ENCODE data around the gene CRX. TPM values are rescaled to one million over a fixed set of nuclear protein-coding genes. Genes with fewer than 3 reads are reported as not detected.
"Not testable (repeated sequence)": the region's sequence is repeated elsewhere in the genome, so short reads cannot be mapped to it uniquely, and the experiment has no call there.

Gene CRX
- total RNA-seq, 2 experiments from 2014 or later = not detected

DNA sequence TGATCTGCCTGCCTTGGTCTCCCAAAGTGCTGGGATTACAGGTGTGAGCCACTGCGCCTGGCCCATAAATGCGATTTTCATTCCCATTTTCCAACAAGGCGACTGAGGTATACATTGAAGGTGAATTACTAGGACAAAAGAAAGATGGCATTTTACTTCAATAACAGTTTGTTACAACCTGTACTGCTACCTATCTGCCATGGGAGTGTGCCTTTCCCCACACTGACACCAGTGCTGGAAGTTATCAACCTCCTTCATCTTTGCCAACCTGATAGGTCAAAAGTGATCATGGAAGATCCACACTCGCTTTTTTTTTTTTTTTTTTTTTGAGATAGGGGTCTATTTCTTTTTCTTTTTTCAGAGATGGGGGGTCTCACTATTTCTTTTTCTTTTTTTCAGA lies 11.0 kb downstream of the CRX start:
- no peaks in the 10 kb centered on the region for H3K4me1 Mint-ChIP-seq

DNA sequence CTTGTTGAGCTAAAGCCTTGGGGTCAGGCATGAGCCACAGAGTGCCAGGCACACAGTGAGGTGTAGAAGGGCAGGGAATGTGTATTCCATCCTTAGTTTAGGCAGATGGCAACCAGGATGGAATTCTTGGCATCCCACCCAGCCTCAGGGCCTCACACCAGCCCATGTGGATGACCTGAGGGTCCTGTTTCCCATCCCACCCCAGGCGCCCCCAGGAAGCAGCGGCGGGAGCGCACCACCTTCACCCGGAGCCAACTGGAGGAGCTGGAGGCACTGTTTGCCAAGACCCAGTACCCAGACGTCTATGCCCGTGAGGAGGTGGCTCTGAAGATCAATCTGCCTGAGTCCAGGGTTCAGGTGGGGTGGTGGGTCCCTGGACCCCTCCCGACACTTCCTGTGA lies 14.3 kb downstream of the CRX start:
- CTCF ChIA-PET = interaction anchor here (1.6 kb wide), 1 partner anchor 27 kb away, joined by 6 read pairs; no protein-coding TSS in a partner anchor
- no peaks in the 10 kb centered on the region for H3K27me3 Mint-ChIP-seq
- DNase-seq (no peak), ATAC-seq (no peak)
- no peak overlapping the region for H3K4me3 Mint-ChIP-seq
- no peaks in the 10 kb centered on the region for H3K9me3 Mint-ChIP-seq (ENCODE audit: low read depth)
- intact Hi-C loops (cut with DNase I, micrococcal nuclease) = no loop called here
- H3K27ac Mint-ChIP-seq = no peak overlapping the region
- POLR2A ChIA-PET = no interaction called here
- no peaks in the 10 kb centered on the region for H3K36me3 Mint-ChIP-seq (ENCODE audit: low read depth)
- no peaks in the 10 kb centered on the region for H3K4me1 Mint-ChIP-seq

More for the DNA sequence above, 11.0 kb downstream of the CRX start:
- Mint-ChIP-seq H3K4me3 (no peak overlapping the region), H3K36me3 (ENCODE audit: low read depth) (no peaks in the 10 kb centered on the region), H3K27ac (no peak overlapping the region), H3K27me3 (peaks cover 2% of the 10 kb centered on the region), H3K9me3 (ENCODE audit: low read depth) (no peaks in the 10 kb centered on the region)
- intact Hi-C loops (cut with DNase I, micrococcal nuclease) = no loop called here
- DNase-seq (no peak), ATAC-seq (no peak)
- POLR2A ChIA-PET = no interaction called here
- CTCF ChIA-PET = no interaction called here

DNA sequence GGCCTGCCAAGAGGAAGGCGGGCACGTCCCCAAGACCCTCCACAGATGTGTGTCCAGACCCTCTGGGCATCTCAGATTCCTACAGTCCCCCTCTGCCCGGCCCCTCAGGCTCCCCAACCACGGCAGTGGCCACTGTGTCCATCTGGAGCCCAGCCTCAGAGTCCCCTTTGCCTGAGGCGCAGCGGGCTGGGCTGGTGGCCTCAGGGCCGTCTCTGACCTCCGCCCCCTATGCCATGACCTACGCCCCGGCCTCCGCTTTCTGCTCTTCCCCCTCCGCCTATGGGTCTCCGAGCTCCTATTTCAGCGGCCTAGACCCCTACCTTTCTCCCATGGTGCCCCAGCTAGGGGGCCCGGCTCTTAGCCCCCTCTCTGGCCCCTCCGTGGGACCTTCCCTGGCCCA lies 17.7 kb downstream of the CRX start:
- intact Hi-C loops (cut with DNase I, micrococcal nuclease) = no loop called here
- Mint-ChIP-seq H3K4me1 (no peaks in the 10 kb centered on the region), H3K9me3 (ENCODE audit: low read depth) (no peaks in the 10 kb centered on the region), H3K27me3 (peaks cover 7% of the 10 kb centered on the region), H3K36me3 (ENCODE audit: low read depth) (no peaks in the 10 kb centered on the region), H3K4me3 (no peak overlapping the region), H3K27ac (no peak overlapping the region)
- ATAC-seq (no peak), DNase-seq (no peak)
- CTCF ChIA-PET = interaction anchor here (0.8 to 1.7 kb wide), 3 partner anchors 11 to 63 kb away, joined by 3 to 6 read pairs (median 4); no protein-coding TSS in a partner anchor
- POLR2A ChIA-PET = no interaction called here

DNA sequence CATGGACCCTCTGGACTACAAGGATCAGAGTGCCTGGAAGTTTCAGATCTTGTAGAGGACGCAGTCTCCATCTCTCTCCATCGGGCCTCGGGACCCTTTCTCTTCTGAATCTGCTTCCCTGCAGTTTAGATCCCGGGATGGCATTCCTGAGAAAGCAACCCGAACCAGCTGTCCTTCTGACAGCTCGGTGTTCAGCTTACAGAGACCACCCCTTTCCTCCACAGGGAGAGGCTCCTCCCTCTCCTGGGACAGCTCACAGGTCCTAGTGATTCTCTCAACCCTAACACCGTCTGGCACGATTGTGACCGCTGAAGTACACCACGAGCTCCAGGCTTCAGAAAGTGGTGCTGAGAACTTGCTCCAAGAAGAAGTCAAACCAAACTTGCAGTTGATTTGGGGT lies 18.2 kb downstream of the CRX start:
- no peak overlapping the region for H3K27ac Mint-ChIP-seq
- no peaks in the 10 kb centered on the region for H3K36me3 Mint-ChIP-seq (ENCODE audit: low read depth)
- DNase-seq (no peak), ATAC-seq (no peak)
- intact Hi-C loops (cut with DNase I, micrococcal nuclease) = no loop called here
- H3K27me3 Mint-ChIP-seq = peaks cover 9% of the 10 kb centered on the region
- no peak overlapping the region for H3K4me3 Mint-ChIP-seq
- ChIA-PET CTCF (interaction anchor here (0.8 to 1.7 kb wide), 3 partner anchors 12 to 62 kb away, joined by 3 to 6 read pairs (median 4); no protein-coding TSS in a partner anchor), POLR2A (interaction anchor here (0.7 kb wide), 1 partner anchor 318 kb away, joined by 3 read pairs; no protein-coding TSS in a partner anchor)
- no peaks in the 10 kb centered on the region for H3K4me1 Mint-ChIP-seq
- no peaks in the 10 kb centered on the region for H3K9me3 Mint-ChIP-seq (ENCODE audit: low read depth)

DNA sequence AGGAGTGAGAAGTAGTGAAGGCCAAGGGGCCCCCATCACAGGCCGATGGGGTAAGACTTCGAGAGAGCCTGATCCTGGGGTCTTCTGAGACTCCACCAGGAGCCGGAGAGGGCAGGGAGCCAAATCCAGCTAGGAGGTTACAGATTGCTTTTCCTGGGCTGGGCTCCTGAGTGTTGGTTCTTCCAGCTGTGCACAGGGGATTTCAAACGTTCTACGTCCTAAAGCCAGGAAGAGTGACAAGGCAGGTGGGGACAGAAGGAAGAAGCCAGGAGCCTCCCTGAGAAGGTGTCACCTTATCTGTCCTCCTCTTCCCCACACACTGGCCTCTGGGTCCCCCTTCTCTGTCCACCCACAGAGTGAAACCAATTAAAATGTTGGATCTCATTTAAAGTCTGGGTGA lies 21.2 kb downstream of the CRX start:
- ChIA-PET POLR2A (no interaction called here), CTCF (interaction anchor here (1.3 to 1.9 kb wide), 2 partner anchors 8 to 26 kb away, joined by 3 to 5 read pairs; no protein-coding TSS in a partner anchor)
- Mint-ChIP-seq H3K27me3 (peaks cover 15% of the 10 kb centered on the region), H3K36me3 (ENCODE audit: low read depth) (no peaks in the 10 kb centered on the region), H3K4me3 (no peak overlapping the region), H3K27ac (no peak overlapping the region), H3K9me3 (ENCODE audit: low read depth) (no peaks in the 10 kb centered on the region), H3K4me1 (no peaks in the 10 kb centered on the region)
- ATAC-seq (no peak), DNase-seq (no peak)
- intact Hi-C loops (cut with DNase I, micrococcal nuclease) = no loop called here

DNA sequence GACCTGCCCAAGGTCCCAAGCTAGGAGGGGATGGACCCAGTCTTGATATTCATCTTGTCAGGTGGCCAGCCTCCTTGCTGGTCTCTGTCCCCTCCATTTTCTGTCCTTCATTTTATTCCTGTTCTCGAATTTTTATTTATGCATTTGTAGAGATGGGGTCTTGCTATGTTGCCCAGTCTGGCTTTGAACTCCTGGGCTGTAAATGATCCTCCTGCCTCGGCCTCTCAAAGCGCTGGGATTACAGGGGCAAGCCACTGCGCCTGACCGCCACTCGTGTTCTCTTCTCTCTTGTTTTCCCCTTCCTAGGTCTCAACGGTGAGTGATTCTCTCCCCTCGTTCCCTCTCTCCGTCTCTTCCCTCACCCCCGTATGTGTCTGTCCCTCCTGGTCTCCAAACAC lies 26.7 kb downstream of the CRX start:
- DNase-seq = no peak
- POLR2A ChIA-PET = no interaction called here
- Mint-ChIP-seq H3K36me3 (ENCODE audit: low read depth) (no peaks in the 10 kb centered on the region), H3K4me3 (no peak overlapping the region), H3K27me3 (peaks cover 40% of the 10 kb centered on the region), H3K9me3 (ENCODE audit: low read depth) (no peaks in the 10 kb centered on the region), H3K27ac (no peak overlapping the region), H3K4me1 (peaks cover 5% of the 10 kb centered on the region)
- CTCF ChIA-PET = interaction anchor here (0.8 to 4.5 kb wide), 3 partner anchors 21 to 113 kb away, joined by 3 to 18 read pairs (median 3); no protein-coding TSS in a partner anchor
- intact Hi-C loops (cut with DNase I, micrococcal nuclease) = no loop called here
- no peak for ATAC-seq

DNA sequence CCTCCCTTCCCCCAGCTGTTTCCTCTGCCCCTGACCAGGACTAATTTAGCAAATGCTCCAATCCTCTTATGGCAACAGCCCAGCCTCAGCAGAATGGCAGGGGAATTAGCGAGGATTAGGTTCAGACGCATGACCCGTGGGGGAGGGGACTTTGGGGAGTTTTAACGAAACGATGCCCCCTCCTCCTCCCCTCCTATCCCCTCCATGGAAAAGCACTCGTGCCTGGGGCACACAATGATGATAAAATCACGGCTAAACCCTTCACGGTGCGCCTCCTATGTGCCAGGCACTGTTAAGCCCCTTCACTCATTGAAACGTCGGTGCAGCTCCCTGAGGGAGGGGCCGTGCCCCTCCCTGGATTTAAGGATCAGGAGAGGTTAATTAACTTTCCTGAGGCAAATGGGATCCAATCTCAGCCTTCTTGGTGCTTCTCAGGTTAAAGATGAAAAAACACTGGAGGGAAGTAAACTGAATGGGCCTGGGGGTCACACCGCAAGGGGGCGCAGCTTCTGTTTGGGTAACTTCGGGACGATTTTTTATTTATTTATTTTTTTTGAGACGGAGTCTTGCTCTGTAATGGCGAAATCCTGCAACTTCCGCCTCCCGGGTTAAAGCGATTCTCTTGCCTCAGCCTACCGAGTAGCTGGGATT lies 27.2 kb downstream of the CRX start:
- Mint-ChIP-seq H3K36me3 (ENCODE audit: low read depth) (no peaks in the 10 kb centered on the region), H3K4me1 (peaks cover 8% of the 10 kb centered on the region), H3K27me3 (peaks cover 40% of the 10 kb centered on the region), H3K27ac (no peak overlapping the region), H3K4me3 (peak overlapping the region; percentile 47), H3K9me3 (ENCODE audit: low read depth) (no peaks in the 10 kb centered on the region)
- peak; percentile 79 for DNase-seq
- peak; percentile 19 for ATAC-seq
- CTCF ChIA-PET = interaction anchor here (0.7 to 4.5 kb wide), 5 partner anchors 20 to 328 kb away, joined by 3 to 18 read pairs (median 3); no protein-coding TSS in a partner anchor
- POLR2A ChIA-PET = interaction anchor here (0.7 kb wide), 1 partner anchor 18 kb away, joined by 3 read pairs; no protein-coding TSS in a partner anchor
- intact Hi-C loops (cut with DNase I, micrococcal nuclease) = loop anchor here (1.0 kb wide), 1 partner anchor 14 kb away; no protein-coding TSS in a partner anchor

DNA sequence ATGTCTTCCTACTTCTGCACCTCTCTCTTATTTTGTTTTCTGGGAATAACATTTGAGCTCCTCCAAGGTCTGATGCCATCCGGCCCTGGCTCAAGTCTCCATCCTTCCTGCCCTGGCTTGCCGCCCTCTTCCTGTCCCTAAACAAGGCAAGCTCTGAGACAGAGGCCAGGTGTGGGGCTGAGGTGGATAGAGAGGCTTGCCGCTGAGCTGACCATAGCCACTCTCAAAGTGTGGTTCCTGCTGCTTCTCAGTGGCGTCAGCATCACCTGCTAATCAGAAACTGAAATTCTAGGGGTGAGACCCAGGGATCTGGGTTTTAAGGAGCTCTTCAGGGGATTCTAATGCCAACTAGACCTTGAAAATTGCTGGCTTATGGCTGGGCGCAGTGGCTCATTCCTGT lies 31.3 kb downstream of the CRX start:
- DNase-seq (no peak), ATAC-seq (no peak)
- Mint-ChIP-seq H3K27me3 (peaks cover 32% of the 10 kb centered on the region), H3K4me1 (peaks cover 11% of the 10 kb centered on the region), H3K9me3 (ENCODE audit: low read depth) (no peaks in the 10 kb centered on the region), H3K36me3 (ENCODE audit: low read depth) (no peaks in the 10 kb centered on the region), H3K4me3 (no peak overlapping the region), H3K27ac (no peak overlapping the region)
- POLR2A ChIA-PET = interaction anchor here (0.6 kb wide), 1 partner anchor 206 kb away, joined by 6 read pairs; no protein-coding TSS in a partner anchor
- CTCF ChIA-PET = interaction anchor here (0.7 to 1.8 kb wide), 3 partner anchors 16 to 277 kb away, joined by 3 to 7 read pairs (median 3); no protein-coding TSS in a partner anchor
- intact Hi-C loops (cut with DNase I, micrococcal nuclease) = no loop called here

DNA sequence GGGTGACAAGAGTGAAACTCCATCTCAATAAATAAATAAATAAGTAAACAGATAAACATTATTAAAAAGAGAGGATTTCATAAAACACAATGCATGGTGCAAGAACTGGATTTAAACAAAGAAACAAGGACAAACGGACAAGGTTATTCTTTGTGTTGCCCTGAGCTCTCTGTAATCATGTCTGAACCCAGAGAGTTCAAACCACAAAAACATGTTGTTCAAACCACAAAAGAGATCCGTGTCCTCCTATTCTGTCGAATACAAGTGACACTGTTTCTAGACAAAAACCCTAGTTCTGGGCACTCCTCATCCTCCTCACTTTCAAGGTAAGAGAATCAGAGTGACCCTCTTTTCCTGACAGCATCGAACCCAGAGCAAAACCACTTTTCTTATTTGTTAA lies 32.7 kb downstream of the CRX start:
- peaks cover 25% of the 10 kb centered on the region for H3K27me3 Mint-ChIP-seq

DNA sequence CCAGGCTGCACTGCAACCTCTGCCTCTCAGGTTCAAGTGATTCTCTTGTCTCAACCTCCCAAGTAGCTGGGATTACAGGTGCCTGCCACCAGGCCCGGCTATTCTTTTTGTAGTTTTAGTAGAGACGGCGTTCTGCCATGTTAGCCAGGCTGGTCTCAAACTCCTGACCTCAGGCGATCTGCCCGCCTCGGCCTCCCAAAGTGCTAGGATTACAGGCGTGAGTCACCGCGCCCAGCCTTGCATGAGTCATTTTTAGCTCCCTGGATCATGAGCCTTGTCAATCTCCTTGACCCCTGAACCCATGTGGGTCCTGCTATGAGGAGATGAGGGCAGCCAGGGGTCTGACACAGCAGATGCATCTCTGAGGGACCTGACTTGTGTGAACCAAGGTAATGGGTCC lies 36.5 kb downstream of the CRX start:
- H3K9me3 Mint-ChIP-seq (ENCODE audit: low read depth); POLR2A ChIA-PET; CTCF ChIA-PET; H3K4me1 Mint-ChIP-seq; DNase-seq; H3K4me3 Mint-ChIP-seq; ATAC-seq; intact Hi-C loops (cut with DNase I, micrococcal nuclease); H3K36me3 Mint-ChIP-seq (ENCODE audit: low read depth); H3K27ac Mint-ChIP-seq: not testable (repeated sequence)
- peaks cover 14% of the 10 kb centered on the region for H3K27me3 Mint-ChIP-seq

More for the DNA sequence above, 32.7 kb downstream of the CRX start:
- Mint-ChIP-seq H3K27ac (no peak overlapping the region), H3K9me3 (ENCODE audit: low read depth) (no peaks in the 10 kb centered on the region), H3K36me3 (ENCODE audit: low read depth) (no peaks in the 10 kb centered on the region), H3K4me1 (peaks cover 10% of the 10 kb centered on the region), H3K4me3 (no peak overlapping the region)
- ChIA-PET CTCF (interaction anchor here (1.8 kb wide), 1 partner anchor 14 kb away, joined by 7 read pairs; no protein-coding TSS in a partner anchor), POLR2A (no interaction called here)
- DNase-seq (no peak), ATAC-seq (no peak)
- intact Hi-C loops (cut with DNase I, micrococcal nuclease) = no loop called here

DNA sequence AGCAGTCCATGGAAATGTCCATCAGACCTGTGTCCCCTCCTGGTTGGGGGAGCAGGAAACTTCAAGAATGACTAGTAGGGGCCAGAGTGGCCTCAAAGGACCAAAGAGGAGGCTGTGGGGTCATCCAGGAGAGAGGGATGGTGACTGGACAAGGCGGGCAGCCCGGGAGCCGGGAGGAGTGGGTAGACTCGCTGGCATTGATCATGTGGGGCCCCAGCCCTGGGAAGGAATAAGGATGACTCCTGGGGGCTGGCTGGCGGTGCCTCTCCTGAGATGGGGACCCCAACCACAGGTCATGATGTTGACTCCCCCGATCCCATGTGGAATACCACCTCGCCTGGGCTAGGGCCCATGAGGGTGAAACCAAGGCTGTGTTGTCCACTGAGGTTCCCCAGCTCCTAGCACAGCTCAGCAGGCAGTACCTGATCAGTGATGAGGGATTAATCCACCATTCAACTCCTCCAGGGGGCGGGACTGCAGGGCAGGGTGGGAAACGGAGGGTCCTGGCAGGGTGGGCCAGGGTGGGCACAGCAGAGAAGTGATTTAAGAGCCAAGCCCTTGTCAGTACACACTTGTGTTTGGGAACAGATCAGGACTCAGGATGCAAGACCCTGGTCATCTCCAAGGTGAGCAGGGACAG lies 37.0 kb downstream of the CRX start, which contains the start of gene TPRX2:
Gene TPRX2, plus strand, starts transcription at position 590 of the 640 bp plus-strand sequence. Its CDS starts 12 bp downstream, at position 602.
- H3K27ac Mint-ChIP-seq; H3K9me3 Mint-ChIP-seq (ENCODE audit: low read depth); H3K4me3 Mint-ChIP-seq; H3K4me1 Mint-ChIP-seq; ATAC-seq; H3K36me3 Mint-ChIP-seq (ENCODE audit: low read depth); DNase-seq; POLR2A ChIA-PET; CTCF ChIA-PET; intact Hi-C loops (cut with DNase I, micrococcal nuclease): not testable (repeated sequence)
- H3K27me3 Mint-ChIP-seq = peaks cover 16% of the 10 kb centered on the region

Measured in activated CD4-positive, alpha-beta T cell treated with anti-CD3 and anti-CD28 coated beads for 36 hours (primary cell).